ENCODE results near the gene CDRT15.
"Not testable (repeated sequence)": the region's sequence is repeated elsewhere in the genome, so short reads cannot be mapped to it uniquely, and the experiment has no call there.

CDRT15 gene
- total RNA-seq: 0 reads per million in 2 donors

- DNase-seq: not testable (repeated sequence)
Measured at GRCh38 chr17:14236762-14237161, at the start of gene CDRT15. TSS of gene CDRT15 (minus strand) at chr17:14236862. CDS start at chr17:14236833, 29 bp downstream.

- no peak for DNase-seq
Measured at GRCh38 chr17:14282726-14283125, 46.1 kb upstream of the CDRT15 start.

DNA sequence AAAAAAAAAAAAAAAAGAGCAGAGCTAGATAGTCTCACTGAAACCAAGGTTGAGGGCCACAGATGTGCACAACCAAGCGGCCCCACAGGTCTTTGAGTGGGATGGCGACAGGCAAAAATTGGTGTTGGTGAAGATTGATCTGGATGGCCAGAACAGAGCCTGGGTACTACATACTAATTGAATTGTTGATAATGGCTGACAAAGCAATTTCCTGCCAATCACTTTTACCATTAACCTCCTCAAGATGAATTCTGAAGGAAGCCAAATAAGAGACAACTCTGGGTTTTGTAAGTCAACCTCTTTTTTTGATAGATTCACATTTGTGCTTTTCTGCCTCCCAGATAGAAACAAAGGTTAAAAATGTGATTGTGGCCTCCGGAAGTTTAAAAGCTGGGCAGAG, 44.9 kb upstream of the CDRT15 start:
- DNase-seq: no peak

DNA sequence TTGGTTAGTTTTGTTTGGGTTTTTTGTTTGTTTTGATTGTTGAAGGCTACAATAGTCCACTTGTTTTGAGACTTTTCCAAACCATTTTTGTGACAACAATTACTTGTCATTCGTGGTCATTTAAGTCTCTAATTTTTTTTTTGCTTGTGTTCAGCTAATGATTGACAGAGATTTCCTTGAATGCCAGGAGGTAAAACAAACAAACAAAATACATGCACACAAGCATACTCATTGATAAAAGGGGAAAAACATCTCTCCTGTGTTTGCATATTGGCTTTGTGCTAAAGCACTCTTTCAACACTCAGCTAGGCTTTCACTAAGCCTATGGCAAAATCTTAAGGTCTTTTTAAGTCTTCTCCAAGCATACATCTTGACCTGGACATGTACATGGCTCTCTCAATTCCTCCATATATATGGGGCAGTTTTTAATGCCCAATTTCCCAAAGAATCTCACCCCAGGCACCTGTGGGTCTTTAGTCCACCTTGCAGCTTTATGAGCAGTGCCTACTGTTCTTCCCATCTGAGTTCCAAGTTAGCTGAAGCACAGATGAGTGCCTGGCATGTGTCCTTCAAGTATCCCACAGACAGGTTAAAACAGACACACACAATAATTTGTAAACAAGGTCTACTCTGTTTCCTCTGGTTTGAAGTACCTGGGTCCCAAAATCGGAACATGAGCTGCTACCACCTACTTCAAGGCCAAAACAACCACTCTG, 40.0 kb upstream of the CDRT15 start:
- no peak for DNase-seq

DNA sequence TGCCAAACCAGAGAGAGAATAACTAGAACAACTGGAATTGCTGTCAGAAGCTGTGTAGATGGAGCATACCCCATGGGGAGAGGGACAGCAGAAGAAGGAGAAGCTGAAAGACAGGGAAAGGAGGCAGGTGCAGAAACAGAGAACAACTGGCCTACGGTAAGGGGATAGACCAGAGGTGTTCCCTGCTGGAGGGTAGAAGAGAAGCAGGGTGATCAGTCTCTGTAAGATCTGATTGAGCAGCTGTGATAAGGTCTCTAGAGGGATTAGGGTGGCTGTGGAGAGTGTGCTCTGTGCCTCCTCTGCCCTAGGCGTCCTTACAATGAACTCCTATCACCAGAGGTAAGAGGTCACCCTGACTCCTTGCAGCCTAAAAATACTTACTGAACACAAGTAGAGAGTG, 33.8 kb upstream of the CDRT15 start:
- no peak for DNase-seq

GRCh38 chr17:14269473-14269872, 32.8 kb upstream of the CDRT15 start:
- DNase-seq: no peak

DNA sequence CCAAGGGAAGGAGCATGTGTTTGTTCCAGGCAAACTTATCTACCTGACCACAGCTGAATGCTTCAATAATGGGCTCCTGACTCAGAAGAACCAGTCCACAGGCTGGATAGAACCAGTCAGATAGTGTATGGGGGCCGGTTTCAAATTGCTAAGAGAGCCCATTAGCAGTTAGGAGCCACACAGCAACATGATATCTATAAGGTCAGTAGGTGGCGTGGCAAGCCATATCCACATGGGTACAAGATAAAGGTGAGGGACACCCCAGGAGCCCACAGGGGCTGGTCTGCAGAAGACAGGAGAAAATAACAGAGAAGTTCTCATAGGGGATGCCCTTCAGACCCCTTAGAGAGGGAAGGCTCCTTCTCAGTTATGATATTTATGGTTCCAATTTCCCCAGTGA, 31.6 kb upstream of the CDRT15 start:
- no peak for DNase-seq

- DNase-seq: no peak
Measured at GRCh38 chr17:14261406-14261805, 24.7 kb upstream of the CDRT15 start.

DNA sequence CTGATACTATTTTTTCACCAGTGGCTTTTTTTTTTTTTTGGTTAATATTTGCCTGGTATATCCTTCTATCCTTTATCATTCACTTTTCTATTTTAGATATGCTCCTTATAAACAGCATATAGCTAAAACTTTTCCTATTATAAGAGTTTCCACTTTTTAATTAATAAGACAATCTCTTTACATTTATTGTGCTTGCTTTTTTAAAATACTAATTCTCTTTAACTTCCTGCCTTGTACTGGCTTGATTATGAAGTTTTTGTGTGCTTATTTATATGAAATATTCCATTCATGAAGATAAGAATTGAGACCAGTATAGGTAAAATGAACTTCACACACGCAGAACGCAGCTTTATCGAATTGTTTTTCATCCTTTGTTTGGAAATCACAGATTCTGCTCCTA, 9.0 kb upstream of the CDRT15 start:
- no peak for DNase-seq

DNA sequence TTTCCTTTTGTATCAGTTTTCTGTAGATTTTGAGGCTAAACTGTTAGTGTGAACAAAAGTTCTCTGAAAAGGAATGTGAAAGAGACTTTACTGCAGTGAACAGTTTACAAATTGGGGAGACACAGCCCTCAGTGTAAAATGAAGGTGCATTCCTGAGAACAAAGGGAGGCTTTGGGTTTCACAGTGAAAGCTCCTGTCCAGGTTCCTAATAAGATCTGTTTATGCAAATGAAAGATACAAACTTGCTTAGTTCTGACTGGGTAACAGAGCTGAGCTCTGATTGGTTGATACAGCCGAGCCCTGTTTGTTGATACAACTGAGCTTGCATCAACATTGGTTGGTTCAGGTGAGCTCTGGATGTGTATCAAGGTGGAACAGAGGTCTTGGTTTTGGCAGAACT, 8.3 kb upstream of the CDRT15 start:
- no peak for DNase-seq

DNA sequence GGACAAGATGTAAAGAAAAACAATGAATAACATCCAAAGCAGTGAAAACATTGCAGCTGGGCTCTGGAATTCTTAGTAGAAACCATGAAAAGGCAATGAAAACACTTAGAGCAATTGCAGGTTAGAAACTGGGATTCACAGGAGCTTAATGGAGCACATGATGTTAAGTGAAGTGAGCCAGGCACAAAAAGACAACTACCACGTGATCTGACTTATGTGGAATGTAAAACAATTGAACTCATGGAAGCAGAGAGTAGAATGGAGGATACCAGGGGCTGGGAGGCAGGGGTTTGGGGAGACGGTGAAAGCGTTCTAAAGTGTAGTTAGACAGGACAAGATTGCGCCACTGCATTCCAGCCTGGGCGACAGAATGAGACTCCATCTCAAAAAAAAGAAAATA, 2.6 kb upstream of the CDRT15 start:
- DNase-seq: not testable (repeated sequence)

DNA sequence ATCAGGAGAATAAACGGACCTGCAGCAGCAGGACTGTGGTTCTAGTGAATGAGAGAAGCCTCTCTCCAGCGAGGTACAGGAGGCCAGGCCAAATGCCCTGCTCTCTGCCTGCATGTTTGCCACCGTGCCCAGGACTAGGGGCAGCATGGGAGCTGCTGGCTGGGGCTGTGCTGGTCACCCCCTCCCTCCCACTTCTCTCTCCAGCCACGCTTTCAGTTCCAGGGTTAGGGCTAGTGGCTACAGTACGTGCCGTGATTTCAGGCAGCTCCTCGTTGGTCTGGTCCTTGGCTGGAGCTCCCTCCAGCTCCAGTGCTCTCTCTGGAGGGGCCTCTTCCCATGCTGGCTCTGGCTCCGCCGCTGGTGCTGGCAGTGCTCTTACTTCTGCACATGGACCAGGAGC, 630 bp downstream of the CDRT15 start:
- DNase-seq: not testable (repeated sequence)

GRCh38 chr17:14235047-14235446, 1.6 kb downstream of the CDRT15 start:
- DNase-seq: not testable (repeated sequence)

- not testable (repeated sequence) for DNase-seq
Measured at GRCh38 chr17:14231187-14231586, 5.5 kb downstream of the CDRT15 start.

DNA sequence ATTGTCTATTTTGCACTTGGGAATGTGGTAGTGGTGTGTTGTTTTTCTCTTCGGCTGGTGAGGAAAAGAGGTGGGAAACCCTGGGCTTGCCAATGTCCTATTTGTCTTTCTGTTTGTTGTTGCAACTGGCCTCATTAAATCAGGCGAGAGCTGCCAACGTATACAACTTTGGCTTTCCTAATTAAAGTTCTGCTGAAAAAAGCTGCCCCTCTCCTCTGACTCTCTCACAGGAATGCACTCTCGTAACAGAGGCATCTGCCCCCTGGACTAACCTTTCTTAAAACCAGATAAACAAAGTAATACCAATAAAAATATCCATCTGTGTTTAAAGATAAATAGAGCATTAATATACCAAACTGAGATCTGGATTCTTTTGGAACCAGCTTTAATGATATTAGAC, 7.8 kb downstream of the CDRT15 start:
- DNase-seq: no peak

- DNase-seq: no peak
Measured at GRCh38 chr17:14227052-14227451, 9.6 kb downstream of the CDRT15 start.

DNA sequence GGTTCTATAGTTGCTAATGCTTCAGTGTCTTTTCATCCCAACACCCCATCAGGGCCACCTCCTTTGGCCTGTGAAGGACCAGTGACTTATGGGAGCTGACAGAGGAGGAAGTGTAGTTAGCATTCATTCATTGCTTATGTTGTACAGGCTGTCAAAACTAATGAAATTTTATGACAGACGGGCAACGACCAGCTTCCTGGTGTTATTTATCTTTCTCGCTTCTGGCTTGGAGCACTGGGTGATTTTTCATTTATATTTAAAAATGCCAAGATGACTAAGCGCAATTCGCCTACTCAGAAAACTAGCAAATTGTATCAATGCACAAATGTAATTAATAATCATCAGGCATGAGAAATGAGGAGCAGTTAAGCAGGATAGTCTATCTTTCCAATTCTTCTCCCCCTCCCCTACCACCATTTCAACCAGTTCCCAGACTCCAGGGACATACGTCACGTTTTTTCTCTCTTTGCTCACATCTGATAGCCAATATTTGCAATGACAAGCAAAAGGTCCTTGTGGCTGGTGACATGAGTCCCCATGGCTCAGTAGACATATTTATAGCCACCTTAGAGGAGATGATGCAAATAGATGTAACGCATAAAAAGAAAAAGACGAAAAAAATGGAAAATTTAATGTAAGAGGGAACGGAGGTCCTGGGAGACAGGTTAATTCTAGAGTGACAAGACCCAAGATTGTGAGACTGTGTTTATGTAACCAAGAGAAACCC, 11.2 kb downstream of the CDRT15 start:
- no peak for DNase-seq

DNA sequence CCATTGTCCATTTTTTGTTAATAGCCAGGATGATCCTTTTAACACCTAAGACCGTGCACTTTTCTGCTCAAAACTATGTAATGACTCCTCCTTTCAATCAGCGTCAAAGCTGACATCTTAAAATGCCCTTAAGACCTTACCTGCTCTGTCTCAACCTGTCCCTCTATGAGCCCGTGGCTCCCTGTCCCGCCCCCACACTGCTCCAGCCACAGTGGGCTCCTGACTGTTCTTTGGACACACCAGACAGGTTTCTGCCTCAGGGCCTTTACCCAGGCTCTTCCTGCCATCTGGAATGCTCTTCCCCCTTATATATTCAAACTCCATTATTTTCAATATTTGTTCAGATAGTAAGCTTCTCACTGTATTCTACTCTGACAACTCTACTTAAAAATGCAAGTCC, 14.1 kb downstream of the CDRT15 start:
- DNase-seq: no peak

- DNase-seq: no peak
Measured at GRCh38 chr17:14214271-14214670, 22.4 kb downstream of the CDRT15 start.

DNA sequence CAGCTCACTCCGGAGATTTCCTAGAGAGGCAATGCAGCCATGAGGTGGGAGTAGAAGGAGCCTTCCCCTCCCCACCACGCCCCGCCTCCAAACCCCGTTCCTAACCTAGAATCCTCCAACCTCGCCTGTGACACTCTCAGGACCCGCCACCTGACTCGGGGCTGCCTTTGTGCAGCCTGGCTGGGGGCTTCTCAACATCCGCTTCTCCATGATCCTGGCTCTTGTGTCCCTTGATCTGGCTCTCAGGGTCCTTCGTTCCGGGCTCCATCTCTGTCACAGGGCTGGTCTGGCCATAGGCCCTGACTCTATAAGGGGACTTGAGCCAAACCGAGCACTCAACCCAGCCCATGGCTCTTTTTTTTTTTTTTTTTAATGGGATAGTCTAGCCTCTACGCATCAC, 24.3 kb downstream of the CDRT15 start:
- no peak for DNase-seq

- peak in 1 of 5 experiments; percentile 19 for DNase-seq
Measured at GRCh38 chr17:14211801-14212200, 24.9 kb downstream of the CDRT15 start.

DNA sequence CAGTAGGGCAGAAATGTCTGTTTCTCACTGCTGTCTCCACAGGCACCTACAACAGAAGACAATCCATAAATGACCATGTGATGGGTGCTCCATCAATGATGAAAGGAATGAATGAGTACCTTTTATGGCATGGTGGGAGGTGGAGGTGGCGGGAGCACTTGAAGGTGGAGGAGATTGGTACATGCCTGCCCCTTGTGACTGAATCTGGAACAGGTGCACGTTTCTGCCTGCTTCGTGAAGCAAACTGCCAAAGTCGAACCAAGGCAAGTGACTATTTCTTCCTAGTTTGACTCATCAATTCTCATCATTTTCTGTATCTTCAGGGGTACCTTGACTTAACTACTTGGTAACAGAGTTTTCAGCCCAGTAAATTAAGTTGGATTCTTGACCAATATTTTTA, 25.4 kb downstream of the CDRT15 start:
- DNase-seq: peak in 1 of 5 experiments; percentile 37

GRCh38 chr17:14209215-14209614, 27.4 kb downstream of the CDRT15 start:
- DNase-seq: no peak

- DNase-seq: no peak
Measured at GRCh38 chr17:14207791-14208190, 28.9 kb downstream of the CDRT15 start.

Data from T-helper 2 cell (primary cell).